Erythroblast (primary cell): Measurements from ENCODE around the gene SHB.

ENCODE experiments used
- GATA1 ChIP-seq: IDR thresholded peaks from 2 replicates; pipeline ENCODE4 v1.6.1; 2011; ENCODE audit warnings: low read depth, mild to moderate bottlenecking, control low read depth, low read length, moderate library complexity
- POLR2A ChIP-seq: IDR thresholded peaks from 2 replicates; pipeline ENCODE4 v1.6.1; 2011; ENCODE audit warnings: mild to moderate bottlenecking, low read length

DNA sequence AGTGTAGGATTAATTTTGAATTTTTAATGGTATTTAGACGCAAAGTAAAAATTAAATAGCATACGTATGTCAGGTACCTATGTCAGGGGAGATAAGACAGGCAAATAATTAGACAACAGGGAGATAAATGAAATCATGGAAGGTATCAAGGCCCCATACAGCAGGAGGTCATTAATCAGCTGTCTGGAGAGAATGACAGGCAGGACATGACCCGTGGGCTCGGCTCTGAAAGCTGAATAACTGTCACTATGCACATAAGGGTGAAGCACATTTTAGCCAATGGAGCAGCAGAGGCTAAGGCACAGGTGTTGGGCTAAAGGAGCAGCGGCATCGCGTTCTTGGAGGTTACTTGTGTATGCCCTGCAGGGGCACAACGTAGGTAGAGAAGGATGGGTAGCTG is 177.0 kb downstream of the SHB start:
- no peak for TF ChIP-seq POLR2A
- TF ChIP-seq GATA1: no peak
